GM10248 (cell line): ENCODE measurements around the gene SRSF2.

Source experiments
- CTCF ChIA-PET: fragments of 300-600 bp; sonication (Branson Sonifier 250); formaldehyde crosslinking; extraction: SDS; loops from one replicate; lab custom pipeline; 2021; ENCODE audit warnings: antibody characterized with exemption; lab: Yijun Ruan, JAX
- POLR2A ChIA-PET: fragments of 350-650 bp; sonication (Branson Sonifier 250); formaldehyde crosslinking; extraction: SDS; loops from one replicate; lab custom pipeline; 2020; ENCODE audit warnings: antibody characterized with exemption; lab: Yijun Ruan, JAX
- DNase-seq: peaks from one replicate; pipeline ENCODE4 v3.0.0; 2012; ENCODE audit errors: extremely low spot score
- TF ChIP-seq, protein P1 (sequence below): IDR thresholded peaks from 2 replicates; pipeline ENCODE4 v1.5.1; 2012; ENCODE audit warnings: mild to moderate bottlenecking, low read depth; ENCODE audit errors: extremely low read depth, missing control alignments, control extremely low read depth

Gene SRSF2, protein sequence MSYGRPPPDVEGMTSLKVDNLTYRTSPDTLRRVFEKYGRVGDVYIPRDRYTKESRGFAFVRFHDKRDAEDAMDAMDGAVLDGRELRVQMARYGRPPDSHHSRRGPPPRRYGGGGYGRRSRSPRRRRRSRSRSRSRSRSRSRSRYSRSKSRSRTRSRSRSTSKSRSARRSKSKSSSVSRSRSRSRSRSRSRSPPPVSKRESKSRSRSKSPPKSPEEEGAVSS

DNA sequence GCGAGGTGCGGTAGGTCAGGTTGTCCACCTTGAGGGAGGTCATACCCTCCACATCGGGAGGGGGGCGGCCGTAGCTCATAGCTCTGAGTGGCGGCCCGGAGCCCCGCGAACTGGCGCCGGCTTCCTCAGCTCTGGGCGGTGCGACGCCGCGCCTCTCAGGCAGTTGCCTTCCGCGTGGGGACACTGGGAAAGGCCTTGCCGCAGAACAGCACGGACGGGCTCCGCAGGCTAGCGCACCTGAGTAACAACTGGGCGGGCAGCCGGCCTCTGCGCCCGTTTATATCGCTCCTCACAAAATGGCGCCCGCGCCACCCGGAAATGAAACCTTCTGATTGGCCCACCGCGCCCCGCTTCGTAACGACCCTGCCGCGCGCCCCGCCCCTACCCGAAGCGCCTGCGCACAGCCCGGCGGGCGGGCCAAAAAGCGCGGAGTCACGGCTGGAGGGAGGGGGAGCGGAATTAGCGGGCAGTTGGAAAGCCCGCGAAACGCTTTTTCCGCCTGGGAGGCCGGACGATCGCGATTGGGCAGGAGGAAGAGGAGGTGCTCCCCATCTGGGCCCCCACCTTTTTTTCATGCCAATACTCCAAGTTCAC lies at the start of gene SRSF2:
SRSF2 (minus strand) TSS at position 250 of the 594 bp plus-strand sequence; CDS start at position 79, 171 bp downstream.
- ChIA-PET POLR2A (interaction anchor here (0.5 to 3.4 kb wide), 6 partner anchors 10 to 1490 kb away, joined by 3 to 58 read pairs (median 5); partner anchors contain the start of genes JMJD6 and METTL23), CTCF (interaction anchor here (0.8 to 3.0 kb wide), 2 partner anchors 10 to 21 kb away, joined by 3 to 13 read pairs; no protein-coding TSS in a partner anchor)
- TF ChIP-seq, protein P1, sequence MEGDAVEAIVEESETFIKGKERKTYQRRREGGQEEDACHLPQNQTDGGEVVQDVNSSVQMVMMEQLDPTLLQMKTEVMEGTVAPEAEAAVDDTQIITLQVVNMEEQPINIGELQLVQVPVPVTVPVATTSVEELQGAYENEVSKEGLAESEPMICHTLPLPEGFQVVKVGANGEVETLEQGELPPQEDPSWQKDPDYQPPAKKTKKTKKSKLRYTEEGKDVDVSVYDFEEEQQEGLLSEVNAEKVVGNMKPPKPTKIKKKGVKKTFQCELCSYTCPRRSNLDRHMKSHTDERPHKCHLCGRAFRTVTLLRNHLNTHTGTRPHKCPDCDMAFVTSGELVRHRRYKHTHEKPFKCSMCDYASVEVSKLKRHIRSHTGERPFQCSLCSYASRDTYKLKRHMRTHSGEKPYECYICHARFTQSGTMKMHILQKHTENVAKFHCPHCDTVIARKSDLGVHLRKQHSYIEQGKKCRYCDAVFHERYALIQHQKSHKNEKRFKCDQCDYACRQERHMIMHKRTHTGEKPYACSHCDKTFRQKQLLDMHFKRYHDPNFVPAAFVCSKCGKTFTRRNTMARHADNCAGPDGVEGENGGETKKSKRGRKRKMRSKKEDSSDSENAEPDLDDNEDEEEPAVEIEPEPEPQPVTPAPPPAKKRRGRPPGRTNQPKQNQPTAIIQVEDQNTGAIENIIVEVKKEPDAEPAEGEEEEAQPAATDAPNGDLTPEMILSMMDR = no peak
- DNase-seq = peak; percentile 97

DNA sequence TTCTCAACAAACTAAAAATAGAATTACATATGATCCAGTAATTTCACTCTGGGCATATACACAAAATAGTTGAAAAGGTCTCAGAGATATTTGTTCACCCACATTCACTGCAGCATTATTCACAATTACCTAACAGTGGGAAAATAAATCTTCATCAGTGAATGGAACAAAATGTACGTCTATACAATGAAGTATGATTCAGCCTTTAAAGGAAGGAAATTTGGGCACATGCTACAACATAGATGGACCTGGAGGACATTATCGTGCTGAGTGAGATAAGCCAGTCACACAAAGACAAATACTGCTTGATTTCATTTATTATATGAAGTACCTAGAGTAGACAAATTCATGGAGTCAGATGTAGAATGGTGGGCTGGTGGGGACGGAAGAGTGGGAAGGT lies 47.8 kb upstream of the SRSF2 start:
- TF ChIP-seq, protein P1 = no peak
- DNase-seq = no peak
- POLR2A ChIA-PET = no interaction called here
- CTCF ChIA-PET = no interaction called here

- TF ChIP-seq, protein P1 = no peak
- POLR2A ChIA-PET = no interaction called here
- CTCF ChIA-PET = no interaction called here
- DNase-seq = no peak
Observed at GRCh38 chr17:76783146-76783545, 46.0 kb upstream of the SRSF2 start.

DNA sequence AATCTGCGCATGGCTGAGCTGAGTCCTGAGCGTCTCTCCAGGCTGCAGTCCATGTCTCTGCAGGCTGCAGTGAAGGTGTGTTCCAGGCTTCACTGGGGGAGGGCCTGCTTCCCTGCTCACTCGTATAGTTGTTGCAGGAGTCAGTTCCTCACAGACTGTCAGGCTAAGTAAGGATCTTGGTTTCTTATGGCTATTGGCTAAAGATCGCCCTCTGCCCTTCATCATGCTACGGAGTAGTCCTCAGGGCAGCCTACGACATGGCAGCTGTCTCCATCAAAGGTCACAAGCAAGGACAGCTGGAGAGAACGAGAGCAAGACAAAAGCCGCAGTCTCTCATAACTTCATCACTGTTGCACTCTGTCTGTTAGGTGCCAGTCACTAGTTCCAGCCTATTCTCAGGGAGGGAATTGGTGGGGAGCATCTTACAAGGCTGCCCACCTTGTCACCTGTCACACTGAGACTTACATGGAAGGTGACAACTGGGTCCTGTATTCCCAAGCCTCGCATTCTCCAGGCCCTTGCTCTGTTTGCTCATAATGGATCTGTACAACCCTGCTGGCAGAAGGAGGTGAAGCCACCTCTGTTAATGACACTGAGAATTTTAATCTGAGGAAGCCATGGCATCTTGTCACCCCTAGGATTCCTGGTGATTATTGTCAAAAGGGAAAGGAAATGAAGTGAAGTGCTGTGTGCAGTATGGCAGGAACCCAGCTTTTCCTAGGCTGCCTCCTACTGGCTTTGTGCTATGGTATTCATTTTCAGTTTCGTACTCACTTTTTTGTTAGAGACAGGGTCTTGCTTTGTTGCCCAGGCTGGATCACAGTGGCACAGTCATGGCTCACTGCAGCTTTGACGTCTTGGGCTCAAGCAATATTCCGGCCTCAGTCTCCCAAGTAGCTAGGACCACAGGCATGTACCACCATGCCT lies 44.2 kb upstream of the SRSF2 start:
- POLR2A ChIA-PET = no interaction called here
- TF ChIP-seq, protein P1 = no peak
- no peak for DNase-seq
- CTCF ChIA-PET = interaction anchor here (0.7 to 1.4 kb wide), 3 partner anchors 9 to 15 kb away, joined by 3 to 4 read pairs (median 3); no protein-coding TSS in a partner anchor

DNA sequence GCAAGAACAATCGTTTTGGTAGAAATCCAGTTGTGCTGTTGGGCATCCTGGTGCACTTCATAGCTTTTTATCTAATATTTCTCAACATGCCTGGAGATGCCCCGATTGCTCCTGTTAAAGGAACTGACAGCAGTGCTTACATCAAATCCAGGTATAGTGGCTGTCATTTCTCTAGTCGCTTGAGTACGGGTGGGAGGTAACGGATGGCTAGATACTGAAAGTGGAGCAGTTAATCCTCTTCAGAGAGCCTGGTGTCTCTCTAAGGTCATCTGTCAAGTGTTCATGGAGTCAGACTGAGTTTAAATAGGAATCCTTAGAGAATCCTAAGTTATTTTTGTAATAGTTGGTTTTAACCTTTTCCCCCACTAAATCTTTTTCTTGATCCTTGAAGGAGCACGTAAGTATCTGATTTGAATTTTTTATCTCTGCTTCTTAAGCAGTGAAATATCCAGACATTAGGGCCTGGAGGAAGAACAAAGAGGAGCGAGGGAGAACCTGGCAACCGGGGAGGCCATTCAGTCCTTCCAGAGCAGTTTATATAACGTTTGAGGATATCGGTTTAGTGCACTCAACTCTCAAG lies 38.0 kb upstream of the SRSF2 start:
- ChIA-PET POLR2A (no interaction called here), CTCF (no interaction called here)
- TF ChIP-seq, protein P1 = no peak
- DNase-seq = no peak
